Measurements from ENCODE around the gene PDLIM3. TPM values are rescaled to one million over a fixed set of nuclear protein-coding genes. Genes with fewer than 3 reads are reported as not detected.

The PDLIM3 gene
- total and polyA plus RNA-seq, 2 of the 13 experiments (the other 11 are each of a cell fraction or from before 2014, with no cell fraction given) = 5.9 to 14.0 TPM

DNA sequence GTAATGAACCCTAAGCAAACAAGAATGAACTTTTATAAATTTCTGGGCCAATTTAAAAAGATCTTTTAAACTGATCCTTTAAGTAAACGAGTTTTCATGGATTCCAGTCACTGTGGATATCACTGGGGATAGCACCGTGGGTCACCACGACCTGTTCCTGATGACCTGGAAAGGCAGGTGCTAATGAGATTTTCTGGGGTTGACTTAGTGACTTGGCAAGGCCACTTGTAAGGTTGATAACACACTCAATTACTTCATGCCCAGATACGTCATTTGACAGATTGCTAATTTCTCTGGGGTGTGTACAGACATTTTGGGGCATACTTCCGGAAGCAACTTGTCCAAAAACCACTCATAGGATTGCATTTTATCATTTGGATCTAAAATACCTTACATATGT is 24.5 kb downstream of the PDLIM3 start:
- Histone ChIP-seq H3K4me2 (ENCODE audit: low read depth, low read length) (no peak overlapping the region), H3K9me3 (ENCODE audit: low read length) (no peaks in the 10 kb centered on the region), H3K27me3 (ENCODE audit: control insufficient read depth in 1 of 2, insufficient read depth in 2 of 2, low read length in 2 of 2) (no peaks in the 10 kb centered on the region), H3K9ac (ENCODE audit: insufficient read depth, low read depth, low read length) (no peak overlapping the region), H3K4me3 (replicated peaks in 1 of 3; ENCODE audit: insufficient read depth in 1 of 3, low read depth in 2 of 3, low read length in 3 of 3) (no peak overlapping the region), H3K79me2 (ENCODE audit: insufficient read depth, low read length) (no peaks in the 10 kb centered on the region), H3K36me3 (replicated peaks in 1 of 2; ENCODE audit: control insufficient read depth in 1 of 2, insufficient read depth in 2 of 2, low read length in 2 of 2) (no peaks in the 10 kb centered on the region), H2AFZ (ENCODE audit: low read length) (no peak overlapping the region), H3K4me1 (ENCODE audit: insufficient read depth, low read length) (peaks cover 42% of the 10 kb centered on the region), H4K20me1 (ENCODE audit: insufficient read depth, low read length) (no peaks in the 10 kb centered on the region), H3K27ac (ENCODE audit: extremely low read length, insufficient read depth, low read length) (no peak overlapping the region)
- POLR2A ChIA-PET = no interaction called here
- no peak for FAIRE-seq
- WGBS (ENCODE audit: low lambda C conversion rate) = 54% methylated on average over 5 of the region's 5 CpGs
- intact Hi-C loops (cut with micrococcal nuclease; ENCODE audit: unreplicated experiment) (loop anchor here (5.0 kb wide), 1 partner anchor 39 kb away; the partner anchor contains the start of gene CCDC110), in situ Hi-C loops (cut with HindIII; ENCODE audit: extremely low pct_ligation_motif_present, low pct_unique_long_range_greater_than_20kb) (loop anchor here (10.0 kb wide), 1 partner anchor 84 kb away; no protein-coding TSS in a partner anchor)
- CTCF ChIA-PET (ENCODE audit: low intra/inter-chr PET ratio, low total read pairs) = no interaction called here
- no TSS peak for BruUV-seq (replicated peaks)
- TF ChIP-seq ZBTB8A (CRISPR knock-in tag; IDR thresholded peaks at IDR 0.05; ENCODE audit: borderline replicate concordance, low read depth) (no peak), ZBTB33 (CRISPR knock-in tag; IDR thresholded peaks at IDR 0.05) (no peak), ATF2 (CRISPR knock-in tag; IDR thresholded peaks at IDR 0.05) (no peak), IRF1 (CRISPR knock-in tag; IDR thresholded peaks at IDR 0.05; ENCODE audit: low read depth) (no peak), ZFP36L1 (CRISPR knock-in tag; IDR thresholded peaks at IDR 0.05) (no peak), ZNF644 (CRISPR knock-in tag; IDR thresholded peaks at IDR 0.05; ENCODE audit: low read depth) (no peak)
- TF ChIP-seq, protein P1, sequence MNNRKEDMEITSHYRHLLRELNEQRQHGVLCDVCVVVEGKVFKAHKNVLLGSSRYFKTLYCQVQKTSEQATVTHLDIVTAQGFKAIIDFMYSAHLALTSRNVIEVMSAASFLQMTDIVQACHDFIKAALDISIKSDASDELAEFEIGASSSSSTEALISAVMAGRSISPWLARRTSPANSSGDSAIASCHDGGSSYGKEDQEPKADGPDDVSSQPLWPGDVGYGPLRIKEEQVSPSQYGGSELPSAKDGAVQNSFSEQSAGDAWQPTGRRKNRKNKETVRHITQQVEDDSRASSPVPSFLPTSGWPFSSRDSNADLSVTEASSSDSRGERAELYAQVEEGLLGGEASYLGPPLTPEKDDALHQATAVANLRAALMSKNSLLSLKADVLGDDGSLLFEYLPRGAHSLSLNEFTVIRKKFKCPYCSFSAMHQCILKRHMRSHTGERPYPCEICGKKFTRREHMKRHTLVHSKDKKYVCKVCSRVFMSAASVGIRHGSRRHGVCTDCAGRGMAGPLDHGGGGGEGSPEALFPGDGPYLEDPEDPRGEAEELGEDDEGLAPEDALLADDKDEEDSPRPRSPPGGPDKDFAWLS (CRISPR knock-in tag; IDR thresholded peaks at IDR 0.05; ENCODE audit: borderline replicate concordance) = no peak
- ATAC-seq = no peak
- DNase-seq (ENCODE audit: low spot score) = no peak
